GM12872 (cell line): ENCODE measurements around the gene MAP3K20.

Experiments used
- TF ChIP-seq, protein P1 (sequence below): IDR thresholded peaks from 3 replicates; pipeline ENCODE4 v1.5.1; 2011; ENCODE audit warnings: low read depth, mild to moderate bottlenecking, low read length, moderate library complexity; ENCODE audit not compliant: insufficient read depth

MAP3K20 gene

DNA sequence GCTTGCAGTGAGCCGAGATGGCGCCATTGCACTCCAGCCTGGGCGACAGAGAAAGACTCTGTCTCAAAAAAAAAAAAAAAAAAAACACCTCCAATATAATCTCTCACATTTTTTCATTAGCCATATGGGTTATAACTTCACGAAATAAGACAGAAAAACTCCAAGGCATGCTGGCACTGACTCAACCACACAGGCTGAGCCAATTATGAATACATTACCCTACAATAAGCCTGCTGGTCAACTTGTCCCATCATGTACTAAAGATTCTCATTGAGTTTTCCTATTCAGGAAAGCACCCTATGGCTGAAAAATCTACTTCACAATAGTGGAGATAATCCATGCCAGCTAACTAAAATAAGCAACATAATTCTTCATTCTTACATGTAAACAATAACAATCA, 12.8 kb upstream of the MAP3K20 start:
- TF ChIP-seq, protein P1, sequence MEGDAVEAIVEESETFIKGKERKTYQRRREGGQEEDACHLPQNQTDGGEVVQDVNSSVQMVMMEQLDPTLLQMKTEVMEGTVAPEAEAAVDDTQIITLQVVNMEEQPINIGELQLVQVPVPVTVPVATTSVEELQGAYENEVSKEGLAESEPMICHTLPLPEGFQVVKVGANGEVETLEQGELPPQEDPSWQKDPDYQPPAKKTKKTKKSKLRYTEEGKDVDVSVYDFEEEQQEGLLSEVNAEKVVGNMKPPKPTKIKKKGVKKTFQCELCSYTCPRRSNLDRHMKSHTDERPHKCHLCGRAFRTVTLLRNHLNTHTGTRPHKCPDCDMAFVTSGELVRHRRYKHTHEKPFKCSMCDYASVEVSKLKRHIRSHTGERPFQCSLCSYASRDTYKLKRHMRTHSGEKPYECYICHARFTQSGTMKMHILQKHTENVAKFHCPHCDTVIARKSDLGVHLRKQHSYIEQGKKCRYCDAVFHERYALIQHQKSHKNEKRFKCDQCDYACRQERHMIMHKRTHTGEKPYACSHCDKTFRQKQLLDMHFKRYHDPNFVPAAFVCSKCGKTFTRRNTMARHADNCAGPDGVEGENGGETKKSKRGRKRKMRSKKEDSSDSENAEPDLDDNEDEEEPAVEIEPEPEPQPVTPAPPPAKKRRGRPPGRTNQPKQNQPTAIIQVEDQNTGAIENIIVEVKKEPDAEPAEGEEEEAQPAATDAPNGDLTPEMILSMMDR = no peak

GRCh38 chr2:173064151-173064805, 11.4 kb upstream of the MAP3K20 start:
- TF ChIP-seq, protein P1 = no peak

DNA sequence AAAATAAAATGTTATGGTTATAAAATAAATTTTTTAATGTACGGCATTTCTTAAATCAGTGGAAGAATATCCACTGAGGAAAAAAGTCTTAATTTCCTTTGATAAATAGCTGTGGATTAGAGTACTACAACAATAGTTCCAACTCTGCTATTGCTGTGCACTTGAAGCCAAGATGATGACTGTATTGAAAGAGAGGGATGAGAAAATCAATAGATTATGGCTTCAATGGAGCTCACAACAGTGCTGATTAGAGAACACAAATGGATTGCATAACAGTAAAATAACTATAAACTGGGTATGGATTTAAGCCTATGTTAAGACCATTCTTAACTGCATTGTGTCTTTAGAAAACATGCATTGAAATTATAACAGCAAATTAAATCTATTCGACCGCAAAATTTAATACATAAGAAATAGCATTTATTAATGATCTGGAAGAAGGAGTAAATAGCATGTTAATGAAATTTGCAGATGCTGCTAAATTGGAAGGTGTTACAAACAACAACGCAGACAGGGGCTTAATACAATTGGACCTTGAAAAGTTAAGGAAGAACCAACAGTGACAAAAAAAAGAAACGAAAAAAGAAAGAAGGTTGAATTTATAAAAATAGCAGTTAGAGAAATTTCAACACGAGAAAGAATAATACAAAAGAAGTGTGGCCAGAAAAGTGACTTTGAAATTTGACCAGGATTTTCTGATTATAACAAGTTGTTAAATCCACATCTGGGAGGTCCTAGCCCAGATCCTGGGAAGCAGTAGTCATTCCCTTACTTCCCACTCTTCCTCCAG, 8.6 kb upstream of the MAP3K20 start:
- TF ChIP-seq, protein P1 = no peak

DNA sequence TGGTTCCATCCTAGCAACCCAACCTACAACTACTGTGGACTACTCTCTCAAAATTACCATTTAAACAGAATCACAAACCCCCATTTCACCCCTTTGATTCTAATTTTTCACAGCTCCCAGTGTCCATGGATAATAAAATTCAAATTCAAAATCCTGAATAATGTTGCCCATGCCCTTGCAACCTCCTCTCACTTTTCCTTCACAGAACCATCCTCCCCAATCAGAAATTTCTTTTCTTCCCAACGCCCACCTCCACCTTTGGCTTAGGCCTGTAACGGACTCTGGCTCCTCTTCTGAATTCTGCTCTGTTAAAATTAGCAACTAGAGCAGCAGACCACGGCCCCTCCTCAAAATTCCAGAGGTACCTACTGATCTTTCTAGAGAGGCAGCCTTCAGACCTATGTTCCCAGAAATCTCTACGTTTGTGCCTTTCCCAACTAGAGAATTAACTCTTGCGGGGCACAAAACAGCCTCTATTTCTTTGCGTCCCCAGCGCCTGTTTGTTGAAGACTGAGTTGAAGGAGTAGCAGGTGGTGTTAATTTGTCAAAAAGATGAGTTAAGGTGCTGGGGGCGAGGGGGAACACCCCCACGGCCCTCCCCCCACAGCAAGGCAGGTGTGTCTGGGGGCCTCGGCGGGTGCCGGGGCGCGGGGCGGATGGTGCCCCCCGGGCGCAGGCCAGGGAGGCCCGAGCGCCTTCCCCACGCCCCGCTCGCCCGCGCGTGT, 428 bp upstream of the MAP3K20 start:
- TF ChIP-seq, protein P1 = no peak

DNA sequence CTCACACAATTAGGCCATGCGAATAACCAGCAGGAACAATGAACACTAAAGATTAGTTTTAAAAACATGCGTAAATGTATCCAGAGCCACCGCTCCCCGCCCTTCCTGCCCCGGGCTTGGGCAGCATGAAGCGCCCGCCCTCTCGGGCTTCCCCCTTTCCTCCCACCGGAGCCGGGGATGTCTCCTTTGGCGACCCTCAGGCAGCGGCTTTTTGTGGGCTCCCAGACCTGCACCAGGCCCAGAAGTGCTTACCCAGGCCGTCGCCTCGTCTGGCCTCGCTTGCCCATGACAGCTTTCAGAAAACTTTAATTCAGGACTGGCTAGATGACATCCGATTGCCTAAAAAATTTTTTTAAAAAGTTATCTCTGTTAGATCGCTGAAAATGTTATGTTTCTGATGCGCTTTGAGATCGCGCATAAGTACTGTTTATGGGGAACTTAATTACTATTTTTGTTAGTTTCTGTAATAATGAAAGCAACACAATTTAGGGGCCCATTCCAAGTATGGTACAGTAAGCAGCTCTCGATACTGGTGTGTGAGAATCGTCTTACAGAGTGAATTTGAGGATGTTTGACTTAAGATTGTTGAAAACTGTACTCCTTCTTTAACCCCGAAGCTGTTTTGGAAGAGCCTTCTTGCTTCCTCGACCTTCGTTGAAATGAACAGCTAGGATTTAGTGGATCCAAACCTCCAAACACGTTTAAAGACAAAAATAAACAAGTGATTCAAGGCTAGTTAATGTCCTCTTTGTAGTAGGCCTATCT, 1.1 kb downstream of the MAP3K20 start:
- TF ChIP-seq, protein P1 = no peak

GRCh38 chr2:173077506-173078177, 2.0 kb downstream of the MAP3K20 start:
- TF ChIP-seq, protein P1 = no peak

DNA sequence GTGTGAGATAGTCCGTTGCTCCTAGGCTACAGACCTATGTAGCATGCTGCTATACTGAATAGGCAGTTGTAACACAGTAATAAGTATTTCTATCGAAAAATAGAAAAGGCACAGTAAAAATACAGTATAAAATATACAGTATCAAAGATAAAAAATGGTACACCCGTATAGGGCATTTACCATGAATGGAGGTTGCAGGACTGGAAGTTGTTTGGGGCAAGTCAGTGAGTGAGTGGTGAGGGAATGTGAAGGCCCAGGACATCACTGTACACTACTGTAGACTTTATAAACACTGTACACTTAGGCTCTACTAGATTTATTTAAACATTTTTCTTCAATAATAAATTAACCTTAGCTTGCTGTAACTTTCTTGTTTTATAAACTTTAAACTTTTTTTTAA, 3.5 kb downstream of the MAP3K20 start:
- TF ChIP-seq, protein P1 = no peak
